ENCODE data around the gene CX3CR1. TPM values are rescaled to one million over a fixed set of nuclear protein-coding genes. Genes with fewer than 3 reads are reported as not detected.
A peak's percentile ranks its signal among the peaks of the same experiment; 100 is the strongest.

Gene CX3CR1
- total and polyA plus RNA-seq, 5 donors: 0.19 to 1.0 (median 0.76) TPM

GRCh38 chr3:39262846-39263245 is 17.0 kb downstream of the CX3CR1 start:
- H3K27ac ChIP-seq (ENCODE audit: low read length): no peak overlapping the region
- DNase-seq: no peak
- intact Hi-C loops (cut with DNase I): no loop called here

GRCh38 chr3:39261726-39262125 is 18.1 kb downstream of the CX3CR1 start:
- Histone ChIP-seq H3K27me3 (ENCODE audit: control insufficient read depth, insufficient read depth) (no peaks in the 10 kb centered on the region), H3K4me3 (ENCODE audit: low read length) (no peak overlapping the region), H3K27ac (ENCODE audit: low read length) (no peak overlapping the region), H3K9me3 (ENCODE audit: control insufficient read depth, low read length) (no peaks in the 10 kb centered on the region), H3K4me1 (ENCODE audit: control insufficient read depth, insufficient read depth, low read length) (no peaks in the 10 kb centered on the region)
- intact Hi-C loops (cut with DNase I): loop anchor here in 1 of 4 donors (2.0 kb wide), 1 partner anchor 53 kb away; no protein-coding TSS in a partner anchor
- DNase-seq (no peak), ATAC-seq (peak in 1 of 2 donors; percentile 17)

More at GRCh38 chr3:39262846-39263245, 17.0 kb downstream of the CX3CR1 start:
- no peaks in the 10 kb centered on the region for H3K9me3 ChIP-seq (ENCODE audit: control insufficient read depth, low read length)
- ATAC-seq: no peak
- H3K4me1 ChIP-seq (ENCODE audit: control insufficient read depth, insufficient read depth, low read length): no peaks in the 10 kb centered on the region
- no peak overlapping the region for H3K4me3 ChIP-seq (ENCODE audit: low read length)
- H3K27me3 ChIP-seq (ENCODE audit: control insufficient read depth, insufficient read depth): no peaks in the 10 kb centered on the region
- WGBS: 68% methylated on average over 8 of the region's 8 CpGs

GRCh38 chr3:39260957-39261356 is 18.9 kb downstream of the CX3CR1 start:
- Histone ChIP-seq H3K4me1 (ENCODE audit: control insufficient read depth, insufficient read depth, low read length) (no peaks in the 10 kb centered on the region), H3K9me3 (ENCODE audit: control insufficient read depth, low read length) (no peaks in the 10 kb centered on the region), H3K27ac (ENCODE audit: low read length) (no peak overlapping the region), H3K27me3 (ENCODE audit: control insufficient read depth, insufficient read depth) (no peaks in the 10 kb centered on the region), H3K4me3 (ENCODE audit: low read length) (no peak overlapping the region)
- DNase-seq (peak; percentile 91 to 94 (median 92)), ATAC-seq (peak; percentile 96 to 98)
- 2% methylated on average over 7 of the region's 7 CpGs for WGBS
- intact Hi-C loops (cut with DNase I): loop anchor here in 1 of 4 donors (2.0 kb wide), 1 partner anchor 52 kb away; no protein-coding TSS in a partner anchor

GRCh38 chr3:39260318-39260717 is 19.5 kb downstream of the CX3CR1 start:
- no peak for ATAC-seq
- DNase-seq: no peak
- Histone ChIP-seq H3K9me3 (ENCODE audit: control insufficient read depth, low read length) (no peaks in the 10 kb centered on the region), H3K4me3 (ENCODE audit: low read length) (no peak overlapping the region), H3K27ac (ENCODE audit: low read length) (no peak overlapping the region), H3K4me1 (ENCODE audit: control insufficient read depth, insufficient read depth, low read length) (peaks cover 2% of the 10 kb centered on the region), H3K27me3 (ENCODE audit: control insufficient read depth, insufficient read depth) (no peaks in the 10 kb centered on the region)
- intact Hi-C loops (cut with DNase I): loop anchor here in 1 of 4 donors (2.0 kb wide), 1 partner anchor 52 kb away; no protein-coding TSS in a partner anchor
- 61% methylated on average over 2 of the region's 2 CpGs for WGBS

GRCh38 chr3:39255503-39256325 is 24.1 kb downstream of the CX3CR1 start:
- no peak overlapping the region for H3K4me3 ChIP-seq (ENCODE audit: low read length)
- WGBS: 65% methylated on average over 5 of the region's 5 CpGs
- H3K27me3 ChIP-seq (ENCODE audit: control insufficient read depth, insufficient read depth): no peaks in the 10 kb centered on the region
- no peaks in the 10 kb centered on the region for H3K9me3 ChIP-seq (ENCODE audit: control insufficient read depth, low read length)
- DNase-seq: peak in 1 of 3 donors; percentile 57
- peaks cover 4% of the 10 kb centered on the region for H3K4me1 ChIP-seq (ENCODE audit: control insufficient read depth, insufficient read depth, low read length)
- ATAC-seq: peak; percentile 59
- peak overlapping the region; percentile 38 for H3K27ac ChIP-seq (ENCODE audit: low read length)
- intact Hi-C loops (cut with DNase I): no loop called here

GRCh38 chr3:39254806-39255449 is 24.9 kb downstream of the CX3CR1 start:
- intact Hi-C loops (cut with DNase I): no loop called here
- H3K4me3 ChIP-seq (ENCODE audit: low read length): no peak overlapping the region
- no peak overlapping the region for H3K27ac ChIP-seq (ENCODE audit: low read length)
- H3K9me3 ChIP-seq (ENCODE audit: control insufficient read depth, low read length): no peaks in the 10 kb centered on the region
- 49% methylated on average over 2 of the region's 2 CpGs for WGBS
- no peaks in the 10 kb centered on the region for H3K27me3 ChIP-seq (ENCODE audit: control insufficient read depth, insufficient read depth)
- DNase-seq (no peak), ATAC-seq (no peak)
- peaks cover 4% of the 10 kb centered on the region for H3K4me1 ChIP-seq (ENCODE audit: control insufficient read depth, insufficient read depth, low read length)

- no peak for DNase-seq
- Histone ChIP-seq H3K27me3 (ENCODE audit: control insufficient read depth, insufficient read depth) (no peaks in the 10 kb centered on the region), H3K27ac (ENCODE audit: low read length) (no peak overlapping the region), H3K4me1 (ENCODE audit: control insufficient read depth, insufficient read depth, low read length) (peaks cover 8% of the 10 kb centered on the region), H3K9me3 (ENCODE audit: control insufficient read depth, low read length) (no peaks in the 10 kb centered on the region), H3K4me3 (ENCODE audit: low read length) (no peak overlapping the region)
- WGBS: 91% methylated on average over 5 of the region's 5 CpGs
- ATAC-seq: no peak
- intact Hi-C loops (cut with DNase I): no loop called here
Observed at GRCh38 chr3:39251576-39251975, 28.3 kb downstream of the CX3CR1 start.

GRCh38 chr3:39250116-39250747 is 29.6 kb downstream of the CX3CR1 start:
- no peak overlapping the region for H3K4me3 ChIP-seq (ENCODE audit: low read length)
- WGBS: 42% methylated on average over 4 of the region's 4 CpGs
- DNase-seq (no peak), ATAC-seq (peak; percentile 64 to 71)
- peaks cover 6% of the 10 kb centered on the region for H3K4me1 ChIP-seq (ENCODE audit: control insufficient read depth, insufficient read depth, low read length)
- H3K27ac ChIP-seq (ENCODE audit: low read length): no peak overlapping the region
- no peaks in the 10 kb centered on the region for H3K27me3 ChIP-seq (ENCODE audit: control insufficient read depth, insufficient read depth)
- no peaks in the 10 kb centered on the region for H3K9me3 ChIP-seq (ENCODE audit: control insufficient read depth, low read length)
- intact Hi-C loops (cut with DNase I): no loop called here

GRCh38 chr3:39249453-39250115 is 30.3 kb downstream of the CX3CR1 start:
- peak; percentile 46 to 66 for ATAC-seq
- Histone ChIP-seq H3K9me3 (ENCODE audit: control insufficient read depth, low read length) (no peaks in the 10 kb centered on the region), H3K4me1 (ENCODE audit: control insufficient read depth, insufficient read depth, low read length) (peaks cover 5% of the 10 kb centered on the region), H3K27ac (ENCODE audit: low read length) (no peak overlapping the region), H3K27me3 (ENCODE audit: control insufficient read depth, insufficient read depth) (no peaks in the 10 kb centered on the region), H3K4me3 (ENCODE audit: low read length) (no peak overlapping the region)
- intact Hi-C loops (cut with DNase I): no loop called here
- peak in 1 of 3 donors; percentile 57 for DNase-seq
- WGBS: 65% methylated on average over 6 of the region's 6 CpGs

- intact Hi-C loops (cut with DNase I): no loop called here
- Histone ChIP-seq H3K9me3 (ENCODE audit: control insufficient read depth, low read length) (no peaks in the 10 kb centered on the region), H3K27me3 (ENCODE audit: control insufficient read depth, insufficient read depth) (no peaks in the 10 kb centered on the region), H3K27ac (ENCODE audit: low read length) (no peak overlapping the region), H3K4me3 (ENCODE audit: low read length) (no peak overlapping the region), H3K4me1 (ENCODE audit: control insufficient read depth, insufficient read depth, low read length) (no peaks in the 10 kb centered on the region)
- DNase-seq: no peak
- no peak for ATAC-seq
Observed at GRCh38 chr3:39241561-39241960, 38.3 kb downstream of the CX3CR1 start.

Measured in right cardiac atrium (tissue), 5 donors.